ENCODE data around the gene MICALL2. TPM values are rescaled to one million over a fixed set of nuclear protein-coding genes. Genes with fewer than 3 reads are reported as not detected.

Gene MICALL2
- total and polyA plus RNA-seq, 4 donors, result 19.0 to 70.6 (median 41.0) TPM

DNA sequence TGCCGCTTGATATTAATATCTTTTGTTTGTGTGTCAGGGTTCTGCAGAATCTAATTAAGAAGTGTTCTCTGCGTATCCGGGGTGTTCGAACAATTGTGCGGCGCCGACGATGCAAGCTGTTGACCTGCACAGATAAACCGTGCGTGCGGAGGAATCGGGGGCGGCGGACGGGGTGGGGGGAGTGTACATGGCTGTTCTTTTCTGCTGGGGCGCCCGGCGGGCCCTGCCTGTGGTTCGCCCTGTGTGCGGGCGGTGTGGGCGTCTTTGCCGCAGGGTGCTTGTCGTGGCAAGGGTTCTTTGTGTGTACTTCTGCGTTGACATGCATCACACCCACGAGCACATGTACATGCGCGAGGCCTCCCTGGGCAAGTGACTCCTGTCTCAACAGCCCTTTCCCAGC is 47.9 kb downstream of the MICALL2 start:
- H3K9ac ChIP-seq (ENCODE audit: insufficient read depth in 1 of 2, low read length in 2 of 2), result no peak overlapping the region
- ATAC-seq (ENCODE audit: insufficient read depth, low FRiP score) (no peak), DNase-seq (no peak)
- H3K4me3 ChIP-seq, result no peak overlapping the region
- peaks cover 3 to 21% (median 9%) of the 10 kb centered on the region in 3 donors for H3K27me3 ChIP-seq (ENCODE audit: control insufficient read depth in 3 of 3, insufficient read depth in 3 of 3, low read length in 2 of 3)
- H3K9me3 ChIP-seq (ENCODE audit: control insufficient read depth in 4 of 4, insufficient read depth in 3 of 4, low read length in 3 of 4), result no peaks in the 10 kb centered on the region
- H3K27ac ChIP-seq (ENCODE audit: low read depth in 1 of 2, low read length in 1 of 2), result no peak overlapping the region
- peaks cover 0 to 7% (median 3%) of the 10 kb centered on the region in 5 donors for H3K4me1 ChIP-seq (ENCODE audit: control insufficient read depth in 5 of 5, insufficient read depth in 5 of 5, low read length in 5 of 5)
- no peaks in the 10 kb centered on the region for H3K36me3 ChIP-seq (ENCODE audit: control insufficient read depth in 4 of 4, insufficient read depth in 4 of 4, low read length in 4 of 4)
- TF ChIP-seq, protein P1, sequence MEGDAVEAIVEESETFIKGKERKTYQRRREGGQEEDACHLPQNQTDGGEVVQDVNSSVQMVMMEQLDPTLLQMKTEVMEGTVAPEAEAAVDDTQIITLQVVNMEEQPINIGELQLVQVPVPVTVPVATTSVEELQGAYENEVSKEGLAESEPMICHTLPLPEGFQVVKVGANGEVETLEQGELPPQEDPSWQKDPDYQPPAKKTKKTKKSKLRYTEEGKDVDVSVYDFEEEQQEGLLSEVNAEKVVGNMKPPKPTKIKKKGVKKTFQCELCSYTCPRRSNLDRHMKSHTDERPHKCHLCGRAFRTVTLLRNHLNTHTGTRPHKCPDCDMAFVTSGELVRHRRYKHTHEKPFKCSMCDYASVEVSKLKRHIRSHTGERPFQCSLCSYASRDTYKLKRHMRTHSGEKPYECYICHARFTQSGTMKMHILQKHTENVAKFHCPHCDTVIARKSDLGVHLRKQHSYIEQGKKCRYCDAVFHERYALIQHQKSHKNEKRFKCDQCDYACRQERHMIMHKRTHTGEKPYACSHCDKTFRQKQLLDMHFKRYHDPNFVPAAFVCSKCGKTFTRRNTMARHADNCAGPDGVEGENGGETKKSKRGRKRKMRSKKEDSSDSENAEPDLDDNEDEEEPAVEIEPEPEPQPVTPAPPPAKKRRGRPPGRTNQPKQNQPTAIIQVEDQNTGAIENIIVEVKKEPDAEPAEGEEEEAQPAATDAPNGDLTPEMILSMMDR (IDR thresholded peaks at IDR 0.05; ENCODE audit: control extremely low read depth, extremely low read depth), result no peak
- WGBS, 2 donors, result 90 to 93% methylated on average over 28 of the region's 28 CpGs

- Histone ChIP-seq H3K9ac (ENCODE audit: insufficient read depth in 1 of 2, low read length in 2 of 2) (no peak overlapping the region), H3K27ac (ENCODE audit: low read depth in 1 of 2, low read length in 1 of 2) (no peak overlapping the region), H3K27me3 (ENCODE audit: control insufficient read depth in 3 of 3, insufficient read depth in 3 of 3, low read length in 2 of 3) (peaks cover 3 to 20% (median 12%) of the 10 kb centered on the region in 3 donors), H3K4me1 (ENCODE audit: control insufficient read depth in 5 of 5, insufficient read depth in 5 of 5, low read length in 5 of 5) (peaks cover 0 to 7% (median 3%) of the 10 kb centered on the region in 5 donors), H3K9me3 (ENCODE audit: control insufficient read depth in 4 of 4, insufficient read depth in 3 of 4, low read length in 3 of 4) (no peaks in the 10 kb centered on the region), H3K36me3 (ENCODE audit: control insufficient read depth in 4 of 4, insufficient read depth in 4 of 4, low read length in 4 of 4) (no peaks in the 10 kb centered on the region), H3K4me3 (no peak overlapping the region)
- WGBS, 2 donors, result 54 to 59% methylated on average over 12 of the region's 12 CpGs
- TF ChIP-seq, protein P1 (IDR thresholded peaks at IDR 0.05; ENCODE audit: control extremely low read depth, extremely low read depth), result no peak
- no peak for ATAC-seq (ENCODE audit: insufficient read depth, low FRiP score)
- DNase-seq, result no peak
Measured at GRCh38 chr7:1410992-1411391, 48.3 kb downstream of the MICALL2 start.

GRCh38 chr7:1409555-1409954 is 49.7 kb downstream of the MICALL2 start:
- no peak overlapping the region for H3K27ac ChIP-seq (ENCODE audit: low read depth in 1 of 2, low read length in 1 of 2)
- no peak for ATAC-seq (ENCODE audit: insufficient read depth, low FRiP score)
- DNase-seq, result no peak
- H3K9me3 ChIP-seq (ENCODE audit: control insufficient read depth in 4 of 4, insufficient read depth in 3 of 4, low read length in 3 of 4), result no peaks in the 10 kb centered on the region
- no peaks in the 10 kb centered on the region for H3K36me3 ChIP-seq (ENCODE audit: control insufficient read depth in 4 of 4, insufficient read depth in 4 of 4, low read length in 4 of 4)
- 51 to 68% methylated on average over 7 of the region's 7 CpGs for WGBS, 2 donors
- H3K27me3 ChIP-seq (ENCODE audit: control insufficient read depth in 3 of 3, insufficient read depth in 3 of 3, low read length in 2 of 3), result peaks cover 3 to 26% (median 12%) of the 10 kb centered on the region in 3 donors
- no peak overlapping the region for H3K4me3 ChIP-seq
- H3K4me1 ChIP-seq (ENCODE audit: control insufficient read depth in 5 of 5, insufficient read depth in 5 of 5, low read length in 5 of 5), result peaks cover 0 to 7% (median 3%) of the 10 kb centered on the region in 5 donors
- TF ChIP-seq, protein P1 (IDR thresholded peaks at IDR 0.05; ENCODE audit: control extremely low read depth, extremely low read depth), result no peak
- H3K9ac ChIP-seq (ENCODE audit: insufficient read depth in 1 of 2, low read length in 2 of 2), result no peak overlapping the region

- no peak for ATAC-seq (ENCODE audit: insufficient read depth, low FRiP score)
- Histone ChIP-seq H3K36me3 (ENCODE audit: control insufficient read depth in 4 of 4, insufficient read depth in 4 of 4, low read length in 4 of 4) (no peaks in the 10 kb centered on the region), H3K9me3 (ENCODE audit: control insufficient read depth in 4 of 4, insufficient read depth in 3 of 4, low read length in 3 of 4) (peaks cover 0 to 2% (median 0%) of the 10 kb centered on the region in 4 donors), H3K27me3 (ENCODE audit: control insufficient read depth in 3 of 3, insufficient read depth in 3 of 3, low read length in 2 of 3) (peaks cover 5 to 37% (median 22%) of the 10 kb centered on the region in 3 donors), H3K4me3 (no peak overlapping the region), H3K4me1 (ENCODE audit: control insufficient read depth in 5 of 5, insufficient read depth in 5 of 5, low read length in 5 of 5) (peaks cover 0 to 7% (median 3%) of the 10 kb centered on the region in 5 donors), H3K9ac (ENCODE audit: insufficient read depth in 1 of 2, low read length in 2 of 2) (no peak overlapping the region), H3K27ac (ENCODE audit: low read depth in 1 of 2, low read length in 1 of 2) (no peak overlapping the region)
- WGBS, 2 donors, result 77 to 86% methylated on average over 8 of the region's 8 CpGs
- TF ChIP-seq, protein P1 (IDR thresholded peaks at IDR 0.05; ENCODE audit: control extremely low read depth, extremely low read depth), result no peak
- DNase-seq, result no peak
Measured at GRCh38 chr7:1408466-1408865, 50.8 kb downstream of the MICALL2 start.
